GM12865 (cell line): Measurements from ENCODE around the gene FTCD.

Experiments used
- DNase-seq: peaks from one replicate; pipeline ENCODE4 v3.0.0; 2010; ENCODE audit warnings: low read depth
- H3K4me3 ChIP-seq: 2 replicates; pipeline ENCODE4 v1.5.1; 2011; ENCODE audit warnings: mild to moderate bottlenecking, low read depth, low read length, control low read depth
- TF ChIP-seq, protein P1 (sequence below): IDR thresholded peaks from 2 replicates; pipeline ENCODE4 v1.5.1; 2011; ENCODE audit warnings: low read length, control low read depth, low read depth, inconsistent platforms; ENCODE audit not compliant: insufficient read depth; ENCODE audit errors: missing control alignments

Gene FTCD

DNA sequence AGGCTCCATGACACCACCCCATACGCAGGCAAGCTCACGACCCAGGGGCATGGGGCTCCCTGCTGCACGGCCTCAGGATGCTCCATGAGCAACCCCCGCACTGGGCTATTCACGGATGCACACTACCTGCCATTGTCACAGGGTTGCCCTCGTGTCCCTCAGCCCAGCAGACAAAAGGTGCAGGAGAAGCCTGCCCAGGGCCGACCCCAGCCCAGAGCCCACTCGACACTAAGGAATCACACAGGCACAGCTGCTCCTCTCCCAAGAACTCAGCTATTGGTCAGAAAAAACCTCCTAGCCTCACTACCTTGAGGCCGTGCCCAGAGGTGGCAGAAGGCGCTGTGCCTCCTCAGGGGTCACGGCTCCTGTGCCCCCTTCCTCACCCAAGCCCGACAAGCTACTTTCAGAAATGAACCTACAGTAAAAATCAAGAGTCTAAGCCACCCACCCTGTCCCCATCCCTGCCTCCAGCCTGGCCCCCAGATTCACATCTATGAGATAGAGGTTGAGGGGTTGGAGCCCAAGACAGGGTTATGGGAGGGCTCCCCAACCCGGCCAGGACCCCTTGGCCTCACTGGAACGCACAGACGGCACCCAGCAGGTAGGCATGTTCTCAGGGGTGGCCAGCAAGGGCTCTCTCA, 35.2 kb upstream of the FTCD start:
- TF ChIP-seq, protein P1, sequence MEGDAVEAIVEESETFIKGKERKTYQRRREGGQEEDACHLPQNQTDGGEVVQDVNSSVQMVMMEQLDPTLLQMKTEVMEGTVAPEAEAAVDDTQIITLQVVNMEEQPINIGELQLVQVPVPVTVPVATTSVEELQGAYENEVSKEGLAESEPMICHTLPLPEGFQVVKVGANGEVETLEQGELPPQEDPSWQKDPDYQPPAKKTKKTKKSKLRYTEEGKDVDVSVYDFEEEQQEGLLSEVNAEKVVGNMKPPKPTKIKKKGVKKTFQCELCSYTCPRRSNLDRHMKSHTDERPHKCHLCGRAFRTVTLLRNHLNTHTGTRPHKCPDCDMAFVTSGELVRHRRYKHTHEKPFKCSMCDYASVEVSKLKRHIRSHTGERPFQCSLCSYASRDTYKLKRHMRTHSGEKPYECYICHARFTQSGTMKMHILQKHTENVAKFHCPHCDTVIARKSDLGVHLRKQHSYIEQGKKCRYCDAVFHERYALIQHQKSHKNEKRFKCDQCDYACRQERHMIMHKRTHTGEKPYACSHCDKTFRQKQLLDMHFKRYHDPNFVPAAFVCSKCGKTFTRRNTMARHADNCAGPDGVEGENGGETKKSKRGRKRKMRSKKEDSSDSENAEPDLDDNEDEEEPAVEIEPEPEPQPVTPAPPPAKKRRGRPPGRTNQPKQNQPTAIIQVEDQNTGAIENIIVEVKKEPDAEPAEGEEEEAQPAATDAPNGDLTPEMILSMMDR: no peak
- no peak overlapping the region for H3K4me3 ChIP-seq
- DNase-seq: no peak

DNA sequence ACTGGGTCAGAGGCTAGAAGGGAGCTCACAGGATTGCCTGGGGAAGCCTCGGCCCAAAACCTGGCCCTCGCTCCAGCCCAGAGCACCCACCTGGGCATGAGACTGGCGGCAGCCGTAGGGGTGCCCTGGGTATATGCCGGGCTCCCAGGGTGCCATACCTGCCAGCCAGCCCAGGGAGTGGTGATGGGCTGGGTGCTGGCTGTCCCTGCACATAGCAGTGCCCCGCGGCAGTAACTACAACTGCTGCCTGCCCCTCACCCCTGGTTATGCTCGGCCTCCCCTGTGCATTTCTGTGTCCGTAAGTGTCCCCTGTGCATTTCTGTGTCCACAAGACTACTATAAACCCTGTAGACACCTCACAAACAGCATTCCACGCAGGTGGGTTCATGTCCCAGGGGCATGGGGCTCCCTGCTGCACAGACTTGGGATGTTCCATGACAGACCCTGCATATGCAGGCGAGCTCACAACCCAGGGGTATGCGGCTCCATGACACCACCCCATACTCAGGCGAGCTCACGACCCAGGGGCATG, 34.6 kb upstream of the FTCD start:
- no peak overlapping the region for H3K4me3 ChIP-seq
- TF ChIP-seq, protein P1: no peak
- DNase-seq: no peak

DNA sequence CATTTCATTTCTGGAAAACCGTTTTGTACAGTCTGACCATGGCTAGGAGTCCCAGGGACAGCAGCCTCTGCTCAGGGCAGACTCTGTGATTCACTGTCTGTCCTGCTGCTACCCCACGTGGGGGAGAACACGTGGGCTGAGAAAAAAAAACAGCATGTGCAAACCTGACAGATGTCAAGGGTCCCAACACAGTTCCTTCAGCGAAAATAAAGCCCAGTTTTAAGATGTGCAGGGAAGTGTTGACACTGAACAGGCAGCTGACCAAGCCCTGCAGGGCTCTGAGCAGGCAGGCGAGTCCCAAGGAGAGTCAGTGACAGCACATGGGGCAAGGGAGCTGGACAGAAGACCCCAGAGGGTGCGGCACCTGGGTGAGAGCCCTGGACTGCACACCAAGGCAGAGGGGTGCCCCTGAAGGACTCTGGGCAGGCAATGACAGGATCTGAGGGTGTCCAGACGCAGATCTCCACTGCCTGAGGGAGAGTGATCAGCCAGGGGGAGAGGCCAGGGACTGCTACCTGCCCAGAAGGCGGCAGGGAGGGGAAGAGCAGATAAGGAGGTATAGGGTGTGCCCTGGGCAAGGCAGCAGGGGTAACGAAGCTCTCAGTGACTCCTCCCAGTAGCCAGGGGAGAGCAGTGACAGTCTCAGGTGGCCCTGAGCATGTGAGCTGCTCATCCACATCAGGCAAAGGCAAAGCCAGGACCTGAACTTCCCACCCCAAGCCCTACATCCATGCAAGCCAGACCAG, 34.0 kb upstream of the FTCD start:
- DNase-seq: no peak
- TF ChIP-seq, protein P1: no peak

DNA sequence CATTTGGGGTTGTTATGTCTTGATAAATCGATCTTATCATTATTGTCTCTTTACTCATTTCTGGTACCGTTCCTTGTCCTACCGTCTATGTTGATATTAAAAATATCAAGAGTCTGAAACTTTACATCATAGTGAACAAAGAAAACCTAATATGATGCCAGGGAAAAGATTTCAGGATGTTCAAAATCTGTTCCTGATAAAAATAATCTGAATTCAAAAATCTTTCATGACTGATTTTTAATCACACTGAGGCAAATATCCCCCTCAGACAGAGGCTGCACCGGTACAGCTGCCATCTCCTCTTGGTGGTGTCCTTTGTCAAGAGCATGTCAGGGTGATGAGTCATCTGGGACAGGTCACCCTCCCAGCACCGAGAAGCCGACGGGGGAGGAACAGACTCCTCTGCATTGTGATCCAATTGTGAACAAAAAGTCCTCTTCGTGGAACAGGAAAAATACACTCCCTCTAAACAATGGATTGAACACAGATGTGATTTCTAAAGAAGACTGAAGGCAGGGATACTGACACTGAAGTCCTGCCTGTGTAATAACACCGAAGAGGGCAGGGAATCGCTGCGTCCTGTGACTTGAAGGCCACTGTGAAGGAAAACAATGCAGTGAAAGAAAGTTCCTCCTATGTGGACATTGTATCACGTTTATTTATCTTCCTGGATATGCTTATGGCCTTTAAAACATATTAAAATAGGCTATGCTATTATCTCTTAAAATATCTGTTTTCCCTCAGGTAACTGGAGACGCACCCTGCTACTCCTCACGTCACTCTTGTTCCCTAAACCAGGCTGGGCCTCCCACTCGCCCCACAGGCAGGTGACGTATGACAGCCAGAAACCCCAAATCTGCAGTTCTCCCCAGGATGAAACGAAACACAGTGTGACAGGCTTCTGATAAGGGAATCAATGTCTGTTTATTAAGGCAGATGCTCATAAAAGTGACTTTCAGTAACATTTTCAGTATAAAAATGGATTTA, 33.1 kb upstream of the FTCD start:
- no peak overlapping the region for H3K4me3 ChIP-seq
- DNase-seq: no peak
- TF ChIP-seq, protein P1: no peak

More for the DNA sequence above, 34.0 kb upstream of the FTCD start:
- no peak overlapping the region for H3K4me3 ChIP-seq

DNA sequence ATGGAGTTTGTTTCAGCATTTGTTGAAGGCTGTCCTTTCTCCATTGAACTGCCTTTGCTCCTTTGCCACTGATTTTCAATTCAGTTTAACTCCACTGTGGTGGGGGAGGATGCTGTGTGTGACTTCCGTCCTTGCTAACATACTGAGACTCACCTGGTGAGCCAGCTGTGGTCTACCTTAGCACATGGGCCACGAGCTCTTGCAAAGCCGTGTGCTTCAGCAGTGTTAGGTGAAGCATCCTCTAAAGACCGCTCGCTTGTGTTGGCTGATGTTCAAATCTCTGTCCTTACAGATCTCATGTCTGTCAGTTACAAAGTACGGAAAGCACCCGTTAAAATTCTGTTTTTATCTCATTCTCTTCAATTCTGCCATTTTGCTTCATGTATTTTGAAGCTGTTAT, 32.4 kb upstream of the FTCD start:
- DNase-seq: no peak
- H3K4me3 ChIP-seq: no peak overlapping the region
- TF ChIP-seq, protein P1: no peak

DNA sequence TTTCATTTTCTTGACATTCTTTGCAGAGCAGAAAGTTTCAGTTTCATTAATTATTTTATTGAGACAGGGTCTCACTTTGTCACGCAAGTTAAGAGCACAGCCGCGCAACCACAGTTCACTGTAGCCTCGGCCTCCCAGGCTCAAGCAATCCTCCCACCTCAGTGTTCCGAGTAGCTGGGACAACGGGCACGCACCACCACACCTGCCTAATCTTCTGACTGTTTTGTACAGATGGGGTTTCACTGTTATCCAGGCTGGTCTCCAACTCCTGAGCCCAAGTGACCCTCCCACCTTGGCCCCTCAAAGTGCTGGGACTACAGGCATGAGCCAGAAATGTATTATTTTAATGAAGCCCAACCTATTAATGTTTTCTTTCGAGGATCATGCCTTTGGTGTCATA, 31.9 kb upstream of the FTCD start:
- TF ChIP-seq, protein P1: no peak
- no peak for DNase-seq
- no peak overlapping the region for H3K4me3 ChIP-seq
